Coronary artery (tissue), 2 donors: Measurements from ENCODE around the gene RAB1B.
A peak's percentile ranks its signal among the peaks of the same experiment; 100 is the strongest.

ENCODE experiments used
- DNase-seq: peaks from one replicate; pipeline ENCODE4 v3.0.0-alpha.2; 2017; ENCODE audit warnings: low spot score
- H3K27ac ChIP-seq, 2 donors: fragments of 200-600 bp; sonication (generic); one replicate each; pipeline ENCODE4 v1.5.1; 2016 to 2019
- H3K4me3 ChIP-seq: fragments of 200-600 bp; sonication (generic); 2 replicates; pipeline ENCODE4 v1.5.1; 2016; ENCODE audit warnings: mild to moderate bottlenecking, moderate library complexity
- TF ChIP-seq, protein P1 (sequence below): fragments of 200-600 bp; sonication (generic); IDR thresholded peaks from one replicate; pipeline ENCODE4 v1.5.1; 2019; ENCODE audit warnings: antibody characterized with exemption

The RAB1B gene

DNA sequence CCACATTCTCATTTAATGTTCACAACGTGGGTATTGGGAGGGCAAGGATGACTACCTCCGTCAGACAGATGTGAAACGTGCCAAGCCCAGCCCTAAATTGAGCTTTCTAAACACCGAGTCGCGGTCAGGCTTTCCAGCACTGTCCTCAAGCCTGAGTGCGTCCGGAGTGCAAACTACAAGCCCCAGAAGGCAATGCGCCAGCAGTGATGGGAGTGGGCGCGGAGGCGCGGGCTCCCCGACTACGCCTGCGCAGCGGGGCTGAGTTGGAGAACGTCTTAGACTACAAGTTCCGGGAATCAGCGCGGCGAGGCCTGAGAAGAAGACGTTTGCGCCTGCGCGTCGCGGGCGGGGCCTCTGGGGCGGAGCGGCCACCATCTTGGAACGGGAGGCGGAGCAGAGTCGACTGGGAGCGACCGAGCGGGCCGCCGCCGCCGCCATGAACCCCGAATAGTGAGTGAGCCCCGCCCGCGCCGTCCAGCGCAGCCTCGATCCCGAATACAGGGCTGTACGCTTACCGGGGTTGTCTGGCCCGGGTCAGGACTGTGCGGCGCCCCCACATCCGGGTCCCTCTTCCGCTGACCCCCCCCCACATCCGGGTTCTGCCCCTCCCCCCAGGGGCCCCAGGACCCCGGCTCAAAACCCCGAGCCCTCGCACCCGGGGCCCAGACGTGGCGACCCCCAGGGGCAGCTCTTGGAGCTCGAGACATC lies at the start of gene RAB1B:
TSS of gene RAB1B (plus strand) at position 396 of the 708 bp plus-strand sequence. CDS start at position 437, 41 bp downstream.
- Histone ChIP-seq H3K4me3 (peak within 1 kb of the TSS; percentile 93), H3K27ac (peak within 1 kb of the TSS; percentile 91 to 99)
- TF ChIP-seq, protein P1, sequence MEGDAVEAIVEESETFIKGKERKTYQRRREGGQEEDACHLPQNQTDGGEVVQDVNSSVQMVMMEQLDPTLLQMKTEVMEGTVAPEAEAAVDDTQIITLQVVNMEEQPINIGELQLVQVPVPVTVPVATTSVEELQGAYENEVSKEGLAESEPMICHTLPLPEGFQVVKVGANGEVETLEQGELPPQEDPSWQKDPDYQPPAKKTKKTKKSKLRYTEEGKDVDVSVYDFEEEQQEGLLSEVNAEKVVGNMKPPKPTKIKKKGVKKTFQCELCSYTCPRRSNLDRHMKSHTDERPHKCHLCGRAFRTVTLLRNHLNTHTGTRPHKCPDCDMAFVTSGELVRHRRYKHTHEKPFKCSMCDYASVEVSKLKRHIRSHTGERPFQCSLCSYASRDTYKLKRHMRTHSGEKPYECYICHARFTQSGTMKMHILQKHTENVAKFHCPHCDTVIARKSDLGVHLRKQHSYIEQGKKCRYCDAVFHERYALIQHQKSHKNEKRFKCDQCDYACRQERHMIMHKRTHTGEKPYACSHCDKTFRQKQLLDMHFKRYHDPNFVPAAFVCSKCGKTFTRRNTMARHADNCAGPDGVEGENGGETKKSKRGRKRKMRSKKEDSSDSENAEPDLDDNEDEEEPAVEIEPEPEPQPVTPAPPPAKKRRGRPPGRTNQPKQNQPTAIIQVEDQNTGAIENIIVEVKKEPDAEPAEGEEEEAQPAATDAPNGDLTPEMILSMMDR: no peak

DNA sequence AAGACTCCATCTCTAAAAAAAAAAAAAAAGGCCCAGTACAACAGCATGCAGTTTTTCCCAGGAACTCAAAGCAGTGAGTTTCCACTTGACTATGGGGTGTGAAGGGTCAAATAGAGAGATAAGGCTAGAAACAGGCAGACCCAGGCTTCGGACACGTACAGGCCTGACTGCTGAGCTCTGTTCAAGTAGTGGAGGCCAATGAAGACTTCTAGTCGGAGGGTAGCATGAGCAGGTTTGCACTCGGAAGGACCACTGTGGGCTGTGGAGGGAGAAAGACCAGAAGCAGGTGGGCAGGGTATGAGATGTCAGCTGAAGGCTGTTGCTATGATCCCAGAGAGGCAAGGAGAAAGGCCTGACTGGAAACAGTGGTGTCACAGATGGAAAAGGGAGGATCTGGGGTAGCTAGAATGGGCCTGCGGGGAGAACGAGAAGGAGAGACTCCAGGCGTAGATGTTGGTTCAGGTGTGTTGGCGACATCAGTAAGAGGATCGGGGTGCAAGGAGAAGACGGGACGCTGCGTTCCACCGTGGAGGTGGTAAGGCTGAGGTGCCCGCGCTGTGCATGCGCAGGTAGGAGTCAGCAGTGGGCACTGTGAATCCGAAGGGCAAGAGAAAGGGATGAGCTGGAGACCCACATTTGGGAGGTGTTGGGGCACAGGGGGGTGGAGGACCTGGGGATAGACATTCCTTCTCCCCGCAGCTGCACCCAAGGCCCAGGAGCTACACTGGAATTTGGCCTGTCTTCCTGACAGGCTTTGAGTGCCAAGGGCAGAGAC lies 49.4 kb upstream of the RAB1B start:
- TF ChIP-seq, protein P1: no peak
- Histone ChIP-seq H3K27ac (no peak overlapping the region), H3K4me3 (no peak overlapping the region)
- DNase-seq: peak; percentile 62

More for the DNA sequence above, at the start of gene RAB1B:
- peak; percentile 100 for DNase-seq

DNA sequence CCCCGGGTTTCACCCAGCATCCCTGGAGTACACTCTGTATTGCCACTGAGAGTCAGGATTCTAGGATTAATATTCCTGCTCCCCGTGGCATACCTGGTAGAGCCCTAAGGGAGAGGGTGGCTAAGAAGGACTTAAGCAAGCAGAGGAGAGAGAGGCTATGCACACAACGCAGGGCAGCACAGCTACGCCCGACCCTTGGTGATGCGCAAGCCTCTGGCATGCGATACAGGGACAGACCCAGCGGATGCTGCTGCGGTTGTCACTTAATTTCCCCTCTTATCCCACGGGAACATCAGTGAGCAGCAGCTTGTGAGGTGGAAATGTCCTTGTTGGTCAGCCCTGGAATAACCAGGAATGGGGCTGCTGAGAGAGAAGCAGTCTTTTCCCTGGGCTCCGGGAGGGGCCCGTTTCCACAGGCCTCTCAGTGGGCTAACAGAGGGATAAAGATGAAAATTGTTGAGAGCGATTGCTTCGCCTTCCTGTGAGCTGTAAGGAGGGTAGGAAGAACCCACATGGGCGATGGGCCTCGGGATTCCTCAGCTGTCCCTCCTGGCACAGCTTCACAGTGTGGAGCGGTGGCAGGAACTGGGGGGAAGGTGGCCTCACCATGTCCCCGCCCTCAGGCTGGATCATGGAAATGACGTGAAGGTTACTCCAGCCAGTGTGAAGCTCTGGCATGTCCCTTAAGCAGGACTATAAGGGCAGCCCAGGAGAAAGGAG lies 48.4 kb upstream of the RAB1B start:
- H3K27ac ChIP-seq: no peak overlapping the region
- TF ChIP-seq, protein P1: no peak
- DNase-seq: peak; percentile 46
- H3K4me3 ChIP-seq: no peak overlapping the region

DNA sequence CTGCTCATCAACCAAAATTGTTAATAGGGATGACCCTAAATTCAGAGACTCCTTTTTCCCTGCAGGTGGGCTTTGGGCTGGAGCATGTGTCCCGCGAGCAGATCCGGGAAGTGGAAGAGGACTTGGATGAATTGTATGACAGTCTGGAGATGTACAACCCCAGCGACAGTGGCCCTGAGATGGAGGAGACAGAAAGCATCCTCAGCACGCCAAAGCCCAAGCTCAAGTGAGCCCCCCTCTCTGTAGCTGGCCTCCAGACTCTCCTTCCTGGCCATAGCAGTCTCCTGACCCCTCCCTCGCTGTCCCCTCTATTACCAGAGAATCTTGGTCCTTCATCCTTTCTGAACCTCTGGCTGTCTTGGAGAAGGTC lies 47.9 kb upstream of the RAB1B start:
- TF ChIP-seq, protein P1: no peak
- DNase-seq: peak; percentile 40
- Histone ChIP-seq H3K27ac (no peak overlapping the region), H3K4me3 (no peak overlapping the region)

DNA sequence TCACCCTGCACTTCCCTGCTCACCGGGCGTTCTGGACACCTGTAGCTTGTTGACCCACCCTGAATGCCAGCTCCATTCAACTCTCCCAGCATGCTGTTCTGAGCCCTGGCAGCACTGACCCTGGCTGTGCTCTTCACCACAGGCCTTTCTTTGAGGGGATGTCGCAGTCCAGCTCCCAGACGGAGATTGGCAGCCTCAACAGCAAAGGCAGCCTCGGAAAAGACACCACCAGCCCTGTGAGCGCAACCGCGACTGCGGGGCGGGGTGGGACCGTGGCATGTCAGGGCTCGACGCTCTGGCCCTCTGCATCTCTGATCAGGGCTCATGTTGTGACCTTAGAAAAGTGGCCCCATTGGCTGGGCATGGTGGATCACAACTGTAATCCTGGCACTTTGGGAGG lies 47.4 kb upstream of the RAB1B start:
- Histone ChIP-seq H3K4me3 (no peak overlapping the region), H3K27ac (no peak overlapping the region)
- DNase-seq: peak; percentile 54
- TF ChIP-seq, protein P1: no peak

DNA sequence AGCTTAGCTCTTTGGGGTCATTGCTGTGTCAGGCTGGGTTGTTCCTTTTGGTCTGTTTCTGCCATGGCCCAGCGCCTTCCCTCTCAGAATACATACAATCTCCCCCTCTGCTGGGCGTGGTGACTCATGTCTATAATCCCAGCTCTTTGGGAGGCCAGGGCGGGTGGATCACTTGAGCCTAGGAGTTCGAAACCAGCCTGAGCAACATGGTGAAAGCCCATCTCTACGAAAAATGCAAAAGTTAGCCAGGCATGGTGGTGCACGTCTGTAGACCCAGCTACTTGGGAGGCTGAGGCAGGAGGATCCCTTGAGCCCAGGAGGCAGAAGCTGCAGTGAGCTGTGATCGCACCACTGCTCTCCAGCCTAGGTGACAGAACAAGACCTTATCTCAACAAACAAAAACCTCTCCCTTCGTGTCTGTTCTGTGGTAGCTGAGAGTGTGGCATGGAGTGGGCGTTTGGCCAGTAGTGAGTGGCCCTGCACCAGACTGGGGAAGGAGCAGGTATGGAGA lies 46.7 kb upstream of the RAB1B start:
- no peak overlapping the region for H3K4me3 ChIP-seq
- TF ChIP-seq, protein P1: no peak
- no peak overlapping the region for H3K27ac ChIP-seq
- peak; percentile 46 for DNase-seq
